HG03342 (cell line): ENCODE data around the gene NUP93.
"Not testable (repeated sequence)": the region's sequence is repeated elsewhere in the genome, so short reads cannot be mapped to it uniquely, and the experiment has no call there.

Experiments used
- ATAC-seq: cut with Tn5 transposase; IDR thresholded peaks from one replicate; pipeline ENCODE4 v1.9.1; 2021; ENCODE audit warnings: mild to moderate bottlenecking, moderate library complexity; ENCODE audit not compliant: unreplicated experiment

The NUP93 gene

DNA sequence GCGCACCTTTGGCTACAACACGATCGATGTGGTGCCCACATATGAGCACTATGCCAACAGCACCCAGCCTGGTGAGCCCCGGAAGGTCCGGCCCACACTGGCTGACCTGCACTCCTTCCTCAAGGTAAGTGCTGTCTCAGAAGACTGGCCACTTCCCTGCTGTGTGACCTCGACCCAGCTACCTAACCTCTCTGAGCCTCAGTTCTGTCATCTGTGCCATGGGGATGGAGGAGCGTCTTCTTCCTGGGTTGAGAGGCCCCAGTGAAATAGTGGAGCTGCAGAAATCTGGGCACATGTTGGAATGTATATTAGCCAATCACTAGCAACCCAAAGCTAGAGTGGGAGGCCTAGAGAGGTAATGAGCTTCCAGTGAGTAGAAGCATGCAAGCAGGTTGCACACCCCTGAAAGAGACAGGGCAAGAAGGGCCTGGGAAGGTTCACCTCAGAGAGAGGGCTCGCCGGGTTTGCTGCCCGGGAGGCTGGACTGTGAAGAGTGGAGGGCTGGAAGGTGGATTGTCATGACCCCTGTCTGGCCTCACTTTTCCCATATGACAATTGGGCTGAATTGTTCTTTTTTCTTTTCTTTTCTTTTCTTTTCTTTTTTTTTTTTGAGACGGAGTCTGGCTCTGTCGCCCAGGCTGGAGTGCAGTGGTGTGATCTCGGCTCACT is 135.6 kb downstream of the NUP93 start:
- no peak for ATAC-seq

DNA sequence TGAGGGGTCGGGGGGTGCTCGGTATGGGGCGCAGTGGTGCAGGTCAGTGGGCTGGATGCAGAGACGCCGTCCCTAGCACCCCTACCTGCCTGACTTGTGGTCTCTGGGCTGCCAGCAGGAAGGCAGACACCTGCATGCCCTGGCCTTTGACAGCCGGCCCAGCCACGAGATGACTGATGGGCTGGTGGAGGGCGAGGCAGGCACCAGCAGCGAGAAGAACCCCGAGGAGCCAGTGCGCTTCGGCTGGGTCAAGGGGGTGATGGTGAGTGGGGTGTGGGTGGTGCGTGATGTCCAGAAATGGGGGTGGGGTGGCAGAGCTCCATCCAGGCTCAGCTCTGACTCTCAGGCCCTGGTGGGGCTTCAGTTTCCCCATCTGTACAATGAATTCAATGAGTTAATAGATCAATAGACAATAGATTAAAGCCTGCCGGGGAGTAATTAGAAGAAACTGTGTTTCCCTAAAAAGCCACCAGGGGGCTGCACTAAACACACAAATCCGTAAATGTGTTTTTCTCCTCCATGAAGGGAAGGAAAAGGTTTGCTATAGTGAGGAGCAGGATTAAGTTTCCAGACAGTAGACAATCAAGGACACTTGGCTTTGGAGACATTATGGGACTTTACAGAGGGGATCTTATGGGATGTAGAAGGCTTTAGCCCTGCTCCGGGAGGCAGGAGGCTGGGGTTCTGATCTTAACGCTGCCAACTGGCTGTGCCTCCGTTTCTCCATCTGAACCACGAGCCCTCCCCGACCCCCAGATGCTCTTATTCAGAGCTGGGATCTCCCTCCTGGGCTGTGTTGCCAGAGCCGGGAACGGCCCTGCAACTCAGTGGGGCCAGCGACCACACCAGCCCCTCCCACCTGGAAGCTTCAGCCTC is 137.3 kb downstream of the NUP93 start:
- no peak for ATAC-seq

GRCh38 chr16:56868175-56868574 is 138.2 kb downstream of the NUP93 start:
- ATAC-seq = no peak

- not testable (repeated sequence) for ATAC-seq
These were observed 138.8 kb downstream of the NUP93 start for GRCh38 chr16:56868766-56869165.

- no peak for ATAC-seq
These were observed 139.8 kb downstream of the NUP93 start for GRCh38 chr16:56869513-56870275.

DNA sequence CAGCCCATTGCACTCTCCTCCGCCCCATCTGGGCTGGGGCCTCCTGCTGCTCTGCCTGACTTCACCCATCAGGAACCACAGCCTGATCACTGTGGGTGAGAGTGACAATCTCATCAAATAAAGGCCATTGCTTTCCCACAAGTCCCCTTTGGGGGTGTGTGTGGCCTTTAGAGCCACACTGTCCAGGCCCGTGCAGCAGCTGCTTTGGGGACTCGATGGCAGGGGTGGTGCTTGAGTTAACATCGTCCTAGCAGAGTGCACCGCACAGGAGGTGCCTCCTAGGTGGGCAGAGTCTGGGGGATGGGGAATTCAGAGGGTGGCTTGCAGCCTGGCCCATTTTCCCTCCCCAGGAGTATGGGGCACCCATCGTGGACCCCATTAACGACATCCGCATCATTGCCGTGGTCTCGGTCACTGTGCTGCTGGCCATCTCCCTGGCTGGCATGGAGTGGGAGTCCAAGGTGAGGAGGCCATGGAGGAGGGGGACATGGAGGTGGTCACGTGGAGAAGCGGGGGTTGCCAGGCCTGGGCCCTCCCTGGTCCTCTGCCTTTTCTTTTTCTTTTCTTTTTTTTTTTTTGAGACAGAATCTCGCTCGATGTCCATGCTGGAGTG is 140.5 kb downstream of the NUP93 start:
- ATAC-seq = no peak

DNA sequence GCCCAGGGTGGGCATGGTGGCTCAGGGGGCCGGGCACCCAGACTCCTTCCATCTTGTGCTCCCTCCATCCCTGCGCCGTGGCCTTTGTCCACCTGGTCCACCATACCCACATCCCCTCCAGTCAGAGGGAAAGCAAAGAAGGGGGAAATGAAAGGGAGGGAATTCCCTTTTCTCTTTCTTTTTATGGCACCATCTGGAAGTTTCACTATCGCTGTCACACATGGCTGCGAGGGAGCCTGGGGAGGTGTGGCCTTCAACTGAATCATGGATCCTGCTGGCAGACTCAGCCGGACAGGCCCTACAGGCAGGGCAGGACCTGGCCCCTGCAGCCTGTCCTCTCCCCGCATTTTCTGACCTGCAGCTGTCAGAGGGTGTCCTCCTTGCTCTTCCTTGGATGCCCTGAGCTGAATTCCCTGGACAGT is 141.3 kb downstream of the NUP93 start:
- ATAC-seq = peak; percentile 62

GRCh38 chr16:56872863-56873391 is 143.0 kb downstream of the NUP93 start:
- ATAC-seq = no peak

DNA sequence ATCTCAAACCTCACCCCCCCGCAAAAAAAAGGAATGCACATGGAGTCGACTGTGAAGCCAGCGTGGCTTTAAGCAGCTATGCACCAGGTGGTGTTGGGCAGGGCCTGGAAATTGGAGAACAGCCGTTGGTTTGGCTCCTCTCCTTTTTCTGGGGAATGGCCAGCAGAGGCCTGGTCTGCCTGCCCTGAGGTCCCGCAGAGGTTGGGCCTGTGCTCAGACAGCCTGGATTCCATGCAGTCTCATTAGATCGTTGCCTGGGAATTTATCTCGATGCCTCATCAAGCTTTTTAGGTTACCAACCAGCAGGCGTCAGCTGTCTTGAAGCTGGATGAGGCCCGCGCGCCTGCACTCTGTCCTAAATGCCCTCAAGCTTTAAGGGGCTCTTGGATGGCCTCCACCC is 144.9 kb downstream of the NUP93 start:
- ATAC-seq = no peak

GRCh38 chr16:56876048-56876447 is 146.1 kb downstream of the NUP93 start:
- no peak for ATAC-seq

- no peak for ATAC-seq
These were observed 147.7 kb downstream of the NUP93 start for GRCh38 chr16:56877486-56878182.

DNA sequence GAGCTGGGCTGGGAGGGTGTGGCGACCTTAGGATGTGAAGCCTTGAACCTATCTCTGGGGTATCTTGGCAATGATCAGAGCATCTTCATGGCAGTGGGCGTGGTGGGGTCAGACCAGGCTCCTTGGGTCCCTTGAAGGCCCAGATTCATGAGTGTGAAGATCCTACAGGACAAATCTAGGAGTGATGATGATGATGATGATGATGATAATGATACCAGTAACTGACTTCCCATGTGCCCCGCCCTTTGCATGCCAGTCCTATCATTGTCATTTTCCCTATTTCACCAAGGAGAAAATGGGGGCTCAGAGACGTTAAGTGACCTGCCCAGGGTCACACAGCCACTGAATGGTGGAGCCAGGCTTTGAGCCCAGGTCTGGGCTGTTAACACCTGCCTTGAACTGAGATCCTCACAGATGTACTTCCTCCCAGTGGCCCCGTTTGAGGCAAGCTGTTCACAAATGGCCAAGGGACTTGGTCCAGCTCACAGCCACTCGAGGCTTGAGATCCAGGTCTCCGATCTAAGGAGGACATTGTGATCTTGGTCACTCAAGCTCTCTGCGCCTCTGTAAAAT is 148.4 kb downstream of the NUP93 start:
- no peak for ATAC-seq

- ATAC-seq = no peak
These were observed 149.3 kb downstream of the NUP93 start for GRCh38 chr16:56879276-56879675.

- ATAC-seq = no peak
These were observed 150.2 kb downstream of the NUP93 start for GRCh38 chr16:56880176-56880575.

GRCh38 chr16:56880685-56881084 is 150.8 kb downstream of the NUP93 start:
- no peak for ATAC-seq

GRCh38 chr16:56882077-56882800 is 152.3 kb downstream of the NUP93 start:
- ATAC-seq = no peak

DNA sequence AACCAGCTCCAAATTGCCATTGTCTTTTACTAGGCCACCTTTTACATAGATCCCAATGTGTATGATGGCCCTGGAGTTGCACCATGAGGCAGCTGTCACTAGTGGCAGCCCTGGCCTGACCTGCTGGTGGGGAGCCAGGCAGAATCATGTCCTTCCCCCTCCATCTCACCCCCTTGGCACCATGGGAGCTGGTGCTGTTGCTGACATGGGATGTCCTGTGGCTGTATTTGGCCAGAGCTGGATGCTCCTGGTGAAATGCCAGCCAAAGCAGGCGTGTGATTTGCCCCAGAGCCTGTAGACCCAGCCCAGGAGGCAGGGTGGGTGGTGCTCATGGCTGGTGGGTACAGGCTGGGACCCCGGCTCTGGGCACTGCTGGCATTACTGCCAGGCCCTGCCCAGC is 153.7 kb downstream of the NUP93 start:
- ATAC-seq = no peak

- no peak for ATAC-seq
These were observed 154.2 kb downstream of the NUP93 start for GRCh38 chr16:56884026-56884582.

GRCh38 chr16:56884929-56885328 is 155.0 kb downstream of the NUP93 start:
- not testable (repeated sequence) for ATAC-seq
